ENCODE measurements around the gene GNG13.

The GNG13 gene

GRCh38 chr16:788399-789126, 12.0 kb downstream of the GNG13 start, which contains the start of gene CHTF18 (continued):
- TF ChIP-seq, protein P1, sequence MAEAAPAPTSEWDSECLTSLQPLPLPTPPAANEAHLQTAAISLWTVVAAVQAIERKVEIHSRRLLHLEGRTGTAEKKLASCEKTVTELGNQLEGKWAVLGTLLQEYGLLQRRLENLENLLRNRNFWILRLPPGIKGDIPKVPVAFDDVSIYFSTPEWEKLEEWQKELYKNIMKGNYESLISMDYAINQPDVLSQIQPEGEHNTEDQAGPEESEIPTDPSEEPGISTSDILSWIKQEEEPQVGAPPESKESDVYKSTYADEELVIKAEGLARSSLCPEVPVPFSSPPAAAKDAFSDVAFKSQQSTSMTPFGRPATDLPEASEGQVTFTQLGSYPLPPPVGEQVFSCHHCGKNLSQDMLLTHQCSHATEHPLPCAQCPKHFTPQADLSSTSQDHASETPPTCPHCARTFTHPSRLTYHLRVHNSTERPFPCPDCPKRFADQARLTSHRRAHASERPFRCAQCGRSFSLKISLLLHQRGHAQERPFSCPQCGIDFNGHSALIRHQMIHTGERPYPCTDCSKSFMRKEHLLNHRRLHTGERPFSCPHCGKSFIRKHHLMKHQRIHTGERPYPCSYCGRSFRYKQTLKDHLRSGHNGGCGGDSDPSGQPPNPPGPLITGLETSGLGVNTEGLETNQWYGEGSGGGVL (tag by site-specific recombination; IDR thresholded peaks at IDR 0.05): peak; percentile 81
- TF ChIP-seq ELK4 (IDR thresholded peaks at IDR 0.05; ENCODE audit: borderline replicate concordance, low read depth, low read length) (no peak), ZNF664 (tag by site-specific recombination; IDR thresholded peaks at IDR 0.05) (no peak), ZNF266 (tag by site-specific recombination; IDR thresholded peaks at IDR 0.05; ENCODE audit: low read depth) (no peak)
- TF ChIP-seq, protein P2, sequence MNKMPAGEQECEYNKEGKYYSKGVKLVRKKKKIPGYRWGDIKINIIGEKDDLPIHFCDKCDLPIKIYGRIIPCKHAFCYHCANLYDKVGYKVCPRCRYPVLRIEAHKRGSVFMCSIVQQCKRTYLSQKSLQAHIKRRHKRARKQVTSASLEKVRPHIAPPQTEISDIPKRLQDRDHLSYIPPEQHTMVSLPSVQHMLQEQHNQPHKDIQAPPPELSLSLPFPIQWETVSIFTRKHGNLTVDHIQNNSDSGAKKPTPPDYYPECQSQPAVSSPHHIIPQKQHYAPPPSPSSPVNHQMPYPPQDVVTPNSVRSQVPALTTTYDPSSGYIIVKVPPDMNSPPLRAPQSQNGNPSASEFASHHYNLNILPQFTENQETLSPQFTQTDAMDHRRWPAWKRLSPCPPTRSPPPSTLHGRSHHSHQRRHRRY (tag by site-specific recombination; IDR thresholded peaks at IDR 0.05): no peak

DNA sequence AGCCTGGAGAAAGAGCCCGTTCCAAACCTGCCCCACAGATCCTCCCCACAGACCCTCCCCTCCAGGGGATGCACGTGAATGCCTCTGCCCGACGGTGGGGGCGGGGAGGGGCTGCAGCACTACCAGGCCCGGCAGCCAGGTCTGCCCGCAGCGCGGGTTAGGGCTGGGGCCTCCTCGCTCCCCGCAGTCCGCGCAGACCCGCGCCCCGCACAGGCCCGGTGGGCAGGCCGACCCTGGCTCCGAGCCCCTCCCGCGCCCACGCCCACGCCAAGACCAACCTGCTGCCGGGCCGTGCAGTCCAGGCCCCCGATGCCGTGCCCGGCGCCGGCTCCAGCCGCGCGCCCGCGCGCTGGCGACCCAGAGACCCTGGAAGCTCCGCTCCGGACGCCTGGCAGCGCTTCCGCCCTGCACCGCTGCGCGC, 12.5 kb downstream of the GNG13 start, which contains the start of gene RPUSD1:
TSS of gene RPUSD1 (minus strand) at position 404 of the 421 bp plus-strand sequence. CDS start 644 bp downstream, outside the sequence.
- ChIA-PET CTCF (interaction anchor here (0.5 to 9.5 kb wide), 9 partner anchors 39 to 709 kb away, joined by 3 to 119 read pairs (median 3); partner anchors contain the start of gene ANTKMT), POLR2A (interaction anchor here (0.7 to 2.4 kb wide), 18 partner anchors 9 to 995 kb away, joined by 3 to 25 read pairs (median 6); partner anchors contain the start of genes ANTKMT, GNG13, NUBP2 and STUB1)
- Histone ChIP-seq H3K4me1 (ENCODE audit: control insufficient read depth, insufficient read depth, low read length) (no peaks in the 10 kb centered on the region), H3K4me3 (ENCODE audit: low read depth, low read length) (peak within 1 kb of the TSS; percentile 83), H3K27ac (ENCODE audit: extremely low read depth, low read depth, low read length) (peak within 1 kb of the TSS; percentile 82), H3K36me3 (ENCODE audit: control insufficient read depth in 2 of 2, insufficient read depth in 1 of 2, low read length in 2 of 2) (peaks cover 0 to 60% of the 10 kb centered on the region in 2 experiments; a peak in 1 of 3 replicates), H3K9me3 (ENCODE audit: control insufficient read depth, insufficient read depth, low read depth, low read length) (no peaks in the 10 kb centered on the region)
- no peak for TF ChIP-seq ZNF19 (tag by site-specific recombination; IDR thresholded peaks at IDR 0.05; ENCODE audit: low read depth)
- peak; percentile 35; the same call in 1 of the 2 replicates for TF ChIP-seq SP3 (tag by site-specific recombination; IDR thresholded peaks at IDR 0.05)
- peak; percentile 50 for TF ChIP-seq SP2 (tag by site-specific recombination; IDR thresholded peaks at IDR 0.05)
- TF ChIP-seq ZNF677 (tag by site-specific recombination; IDR thresholded peaks at IDR 0.05): 0 out of 2 replicates have a peak, but pooled peaks have one; percentile 16
- TF ChIP-seq ZNF37A (tag by site-specific recombination; IDR thresholded peaks at IDR 0.05): 0 out of 2 replicates have a peak, but pooled peaks have one; percentile 26
- no peak for TF ChIP-seq ZNF404 (tag by site-specific recombination; IDR thresholded peaks at IDR 0.05)
- TF ChIP-seq ZBTB11 (tag by site-specific recombination; conservative IDR thresholded peaks at IDR 0.05; ENCODE audit: low read depth): no peak
- 0 out of 2 replicates have a peak, but pooled peaks have one; percentile 17 for TF ChIP-seq ZNF184 (tag by site-specific recombination; IDR thresholded peaks at IDR 0.05)
- no peak for TF ChIP-seq ZNF248 (tag by site-specific recombination; IDR thresholded peaks at IDR 0.05)
- 0 out of 2 replicates have a peak, but pooled peaks have one; percentile 42 for TF ChIP-seq ZSCAN30 (tag by site-specific recombination; IDR thresholded peaks at IDR 0.05)
- TF ChIP-seq, protein P1 (tag by site-specific recombination; IDR thresholded peaks at IDR 0.05): peak; percentile 18; the same call in 1 of the 2 replicates
- no peak for TF ChIP-seq ZNF670 (tag by site-specific recombination; IDR thresholded peaks at IDR 0.05; ENCODE audit: low read depth)
- TF ChIP-seq ZSCAN4 (tag by site-specific recombination; IDR thresholded peaks at IDR 0.05): no peak
- peak; percentile 59; the same call in 1 of the 2 replicates for TF ChIP-seq ZNF561 (tag by site-specific recombination; IDR thresholded peaks at IDR 0.05; ENCODE audit: borderline replicate concordance)
- TF ChIP-seq, protein P3, sequence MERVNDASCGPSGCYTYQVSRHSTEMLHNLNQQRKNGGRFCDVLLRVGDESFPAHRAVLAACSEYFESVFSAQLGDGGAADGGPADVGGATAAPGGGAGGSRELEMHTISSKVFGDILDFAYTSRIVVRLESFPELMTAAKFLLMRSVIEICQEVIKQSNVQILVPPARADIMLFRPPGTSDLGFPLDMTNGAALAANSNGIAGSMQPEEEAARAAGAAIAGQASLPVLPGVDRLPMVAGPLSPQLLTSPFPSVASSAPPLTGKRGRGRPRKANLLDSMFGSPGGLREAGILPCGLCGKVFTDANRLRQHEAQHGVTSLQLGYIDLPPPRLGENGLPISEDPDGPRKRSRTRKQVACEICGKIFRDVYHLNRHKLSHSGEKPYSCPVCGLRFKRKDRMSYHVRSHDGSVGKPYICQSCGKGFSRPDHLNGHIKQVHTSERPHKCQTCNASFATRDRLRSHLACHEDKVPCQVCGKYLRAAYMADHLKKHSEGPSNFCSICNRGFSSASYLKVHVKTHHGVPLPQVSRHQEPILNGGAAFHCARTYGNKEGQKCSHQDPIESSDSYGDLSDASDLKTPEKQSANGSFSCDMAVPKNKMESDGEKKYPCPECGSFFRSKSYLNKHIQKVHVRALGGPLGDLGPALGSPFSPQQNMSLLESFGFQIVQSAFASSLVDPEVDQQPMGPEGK (tag by site-specific recombination; IDR thresholded peaks at IDR 0.05): peak; percentile 51; the same call in 1 of the 2 replicates

All from HEK293 (cell line).